Activated T-cell treated with anti-CD3 and anti-CD28 coated beads, Interleukin-2, amount 50 U/mL, for 4 hours (primary cell): ENCODE results near the gene LHFPL6. TPM values are rescaled to one million over a fixed set of nuclear protein-coding genes. Genes with fewer than 3 reads are reported as not detected.

Experiments
- ATAC-seq, 2 donors: fragments of 200-7000 bp; cut with Tn5 transposase; one replicate each; pipeline ENCODE4 v1.10.0; 2021
- DNase-seq: peaks from one replicate; pipeline ENCODE4 v3.0.0-alpha.2; 2020
- H3K27me3 Mint-ChIP-seq: one replicate; pipeline ENCODE4 v1.8.0; 2021; ENCODE audit warnings: low read depth, mixed read lengths
- H3K36me3 Mint-ChIP-seq: one replicate; pipeline ENCODE4 v1.8.0; 2022; ENCODE audit warnings: mixed read lengths; ENCODE audit not compliant: insufficient read depth
- H3K4me1 Mint-ChIP-seq: one replicate; pipeline ENCODE4 v1.8.0; 2021; ENCODE audit warnings: low read depth, mixed read lengths
- H3K4me3 Mint-ChIP-seq: one replicate; pipeline ENCODE4 v1.8.0; 2021; ENCODE audit warnings: mild to moderate bottlenecking, moderate library complexity, mixed read lengths
- H3K9me3 Mint-ChIP-seq: one replicate; pipeline ENCODE4 v1.8.0; 2021; ENCODE audit warnings: mixed read lengths
- total RNA-seq, 3 donors: library from RNA; stranded (reverse); gene quantifications; one replicate each; pipeline ENCODE4 v1.2.1, GENCODE V29; 2021

LHFPL6 gene
- total RNA-seq, 3 donors from 2014 or later = 1.0 to 4.3 (median 4.3) TPM

GRCh38 chr13:39527961-39528660 is 74.9 kb downstream of the LHFPL6 start:
- Mint-ChIP-seq H3K9me3 (no peaks in the 10 kb centered on the region), H3K27me3 (peaks cover 3% of the 10 kb centered on the region), H3K4me1 (no peaks in the 10 kb centered on the region), H3K4me3 (no peak overlapping the region), H3K36me3 (no peaks in the 10 kb centered on the region)
- ATAC-seq = no peak
- no peak for DNase-seq

- no peak overlapping the region for H3K4me3 Mint-ChIP-seq
- ATAC-seq = no peak
- H3K27me3 Mint-ChIP-seq = peaks cover 3% of the 10 kb centered on the region
- H3K36me3 Mint-ChIP-seq = no peaks in the 10 kb centered on the region
- H3K4me1 Mint-ChIP-seq = no peaks in the 10 kb centered on the region
- no peak for DNase-seq
- no peaks in the 10 kb centered on the region for H3K9me3 Mint-ChIP-seq
Observed at GRCh38 chr13:39527301-39527700, 75.7 kb downstream of the LHFPL6 start.

- H3K27me3 Mint-ChIP-seq = peaks cover 3% of the 10 kb centered on the region
- H3K36me3 Mint-ChIP-seq = no peaks in the 10 kb centered on the region
- no peaks in the 10 kb centered on the region for H3K4me1 Mint-ChIP-seq
- H3K9me3 Mint-ChIP-seq = no peaks in the 10 kb centered on the region
- ATAC-seq (no peak), DNase-seq (no peak)
- no peak overlapping the region for H3K4me3 Mint-ChIP-seq
Observed at GRCh38 chr13:39526499-39526898, 76.5 kb downstream of the LHFPL6 start.

- H3K36me3 Mint-ChIP-seq = no peaks in the 10 kb centered on the region
- DNase-seq (no peak), ATAC-seq (no peak)
- no peaks in the 10 kb centered on the region for H3K9me3 Mint-ChIP-seq
- H3K27me3 Mint-ChIP-seq = no peaks in the 10 kb centered on the region
- H3K4me3 Mint-ChIP-seq = no peak overlapping the region
- no peaks in the 10 kb centered on the region for H3K4me1 Mint-ChIP-seq
Observed at GRCh38 chr13:39525506-39525905, 77.5 kb downstream of the LHFPL6 start.

GRCh38 chr13:39524795-39525194 is 78.2 kb downstream of the LHFPL6 start:
- H3K4me3 Mint-ChIP-seq = no peak overlapping the region
- DNase-seq = no peak
- no peaks in the 10 kb centered on the region for H3K27me3 Mint-ChIP-seq
- no peak for ATAC-seq
- no peaks in the 10 kb centered on the region for H3K4me1 Mint-ChIP-seq
- H3K36me3 Mint-ChIP-seq = no peaks in the 10 kb centered on the region
- no peaks in the 10 kb centered on the region for H3K9me3 Mint-ChIP-seq

- ATAC-seq = no peak
- no peaks in the 10 kb centered on the region for H3K36me3 Mint-ChIP-seq
- H3K4me1 Mint-ChIP-seq = no peaks in the 10 kb centered on the region
- DNase-seq = no peak
- no peak overlapping the region for H3K4me3 Mint-ChIP-seq
- H3K9me3 Mint-ChIP-seq = no peaks in the 10 kb centered on the region
- H3K27me3 Mint-ChIP-seq = no peaks in the 10 kb centered on the region
Observed at GRCh38 chr13:39522329-39522728, 80.7 kb downstream of the LHFPL6 start.

GRCh38 chr13:39521701-39522100 is 81.3 kb downstream of the LHFPL6 start:
- Mint-ChIP-seq H3K27me3 (no peaks in the 10 kb centered on the region), H3K4me1 (no peaks in the 10 kb centered on the region), H3K9me3 (no peaks in the 10 kb centered on the region), H3K36me3 (no peaks in the 10 kb centered on the region), H3K4me3 (no peak overlapping the region)
- ATAC-seq = no peak
- no peak for DNase-seq

GRCh38 chr13:39516096-39516495 is 86.9 kb downstream of the LHFPL6 start:
- Mint-ChIP-seq H3K36me3 (no peaks in the 10 kb centered on the region), H3K9me3 (no peaks in the 10 kb centered on the region)

DNA sequence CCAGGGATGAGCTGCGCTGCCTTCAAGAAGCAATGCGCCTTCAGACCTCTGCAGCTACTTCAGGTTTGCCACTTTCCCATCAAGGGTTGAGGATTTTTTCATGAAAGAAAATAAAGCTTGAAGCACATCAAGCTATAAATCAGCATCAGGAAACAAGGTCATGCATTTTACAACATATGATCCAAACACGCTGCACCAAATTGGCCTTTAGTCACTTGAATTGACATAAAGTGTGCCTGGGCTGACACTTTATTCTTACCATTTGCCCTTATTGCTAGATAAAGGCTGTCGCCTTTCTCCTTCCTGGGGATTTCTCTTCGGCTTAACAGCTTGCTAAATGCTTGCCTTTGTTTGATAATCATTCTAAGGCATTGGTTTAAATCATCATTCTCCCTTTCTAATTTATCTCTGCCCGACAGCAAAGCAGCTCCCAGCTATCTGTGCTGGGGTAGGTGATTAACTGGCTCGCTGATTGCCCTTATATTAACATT is 87.7 kb downstream of the LHFPL6 start:
- ATAC-seq (no peak), DNase-seq (no peak)
- no peak overlapping the region for H3K4me3 Mint-ChIP-seq
- H3K36me3 Mint-ChIP-seq = no peaks in the 10 kb centered on the region
- peaks cover 8% of the 10 kb centered on the region for H3K27me3 Mint-ChIP-seq
- no peaks in the 10 kb centered on the region for H3K4me1 Mint-ChIP-seq
- H3K9me3 Mint-ChIP-seq = no peaks in the 10 kb centered on the region

More at GRCh38 chr13:39516096-39516495, 86.9 kb downstream of the LHFPL6 start:
- ATAC-seq = no peak
- Mint-ChIP-seq H3K4me1 (no peaks in the 10 kb centered on the region), H3K4me3 (no peak overlapping the region), H3K27me3 (peaks cover 8% of the 10 kb centered on the region)
- DNase-seq = no peak

GRCh38 chr13:39512687-39513086 is 90.3 kb downstream of the LHFPL6 start:
- Mint-ChIP-seq H3K27me3 (peaks cover 8% of the 10 kb centered on the region), H3K4me1 (no peaks in the 10 kb centered on the region), H3K9me3 (peaks cover 5% of the 10 kb centered on the region), H3K4me3 (no peak overlapping the region), H3K36me3 (no peaks in the 10 kb centered on the region)
- no peak for ATAC-seq
- no peak for DNase-seq

DNA sequence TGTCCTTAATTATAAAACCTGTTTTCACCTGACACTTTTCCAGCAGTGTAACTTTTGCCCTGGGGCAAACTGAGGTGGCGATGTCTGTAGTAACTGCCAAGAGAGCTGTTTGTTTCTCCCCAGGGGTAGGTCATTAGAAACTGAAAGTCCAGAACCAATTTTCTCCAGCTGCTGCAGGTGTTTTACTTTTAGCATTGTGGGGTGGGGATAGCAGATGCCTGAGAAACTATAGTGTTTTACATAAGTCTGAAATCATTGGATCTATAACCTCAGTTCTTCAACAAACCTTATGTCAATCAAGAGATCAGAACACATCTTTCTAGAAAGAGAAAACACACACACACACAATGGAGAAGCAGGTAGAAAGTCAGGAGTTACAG is 92.7 kb downstream of the LHFPL6 start:
- ATAC-seq (no peak), DNase-seq (no peak)
- H3K4me1 Mint-ChIP-seq = no peaks in the 10 kb centered on the region
- peaks cover 8% of the 10 kb centered on the region for H3K27me3 Mint-ChIP-seq
- no peaks in the 10 kb centered on the region for H3K36me3 Mint-ChIP-seq
- H3K4me3 Mint-ChIP-seq = no peak overlapping the region
- H3K9me3 Mint-ChIP-seq = peaks cover 5% of the 10 kb centered on the region

- H3K4me3 Mint-ChIP-seq = no peak overlapping the region
- H3K36me3 Mint-ChIP-seq = no peaks in the 10 kb centered on the region
- peaks cover 8% of the 10 kb centered on the region for H3K27me3 Mint-ChIP-seq
- DNase-seq (no peak), ATAC-seq (no peak)
- H3K9me3 Mint-ChIP-seq = peaks cover 5% of the 10 kb centered on the region
- H3K4me1 Mint-ChIP-seq = no peaks in the 10 kb centered on the region
Observed at GRCh38 chr13:39509616-39510315, 93.2 kb downstream of the LHFPL6 start.

DNA sequence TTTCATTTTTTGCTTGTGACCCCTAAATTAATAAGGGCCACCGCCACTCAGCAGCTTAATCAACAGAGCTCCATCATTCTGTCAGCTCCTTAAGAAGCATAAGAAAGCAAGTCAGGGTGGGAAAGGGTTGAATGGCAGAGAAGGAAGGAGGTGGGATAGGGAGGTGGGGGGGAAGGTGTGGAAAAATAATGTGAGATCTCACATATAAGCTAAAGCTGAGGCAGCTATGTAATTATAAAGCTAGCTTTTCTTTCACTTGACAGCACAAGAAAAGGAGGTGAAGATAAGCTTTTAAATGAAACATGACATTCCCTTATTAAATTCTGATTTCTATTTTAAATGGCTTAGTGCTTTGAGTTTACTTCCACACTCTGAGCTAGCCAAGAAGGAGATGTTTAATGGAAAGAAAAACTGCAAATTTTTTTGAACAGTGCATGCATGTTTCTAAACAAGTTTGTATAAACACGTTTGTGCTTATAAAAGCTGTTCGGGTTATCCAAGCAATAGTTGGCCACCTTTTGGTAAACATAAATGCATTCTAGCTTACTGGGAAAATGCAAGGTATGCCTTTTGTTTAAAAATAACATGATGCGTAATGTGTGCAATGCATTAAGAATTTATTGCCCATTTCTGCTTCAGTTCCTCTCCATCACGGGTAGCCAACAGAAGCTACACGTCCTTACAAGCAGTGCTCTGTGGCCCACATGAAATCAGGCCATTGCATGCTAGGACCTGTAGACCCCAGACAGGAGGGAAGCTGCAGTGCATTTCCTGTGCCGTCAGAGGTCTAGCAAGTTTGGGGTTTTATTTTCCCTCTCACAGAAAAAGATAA is 96.2 kb downstream of the LHFPL6 start:
- Mint-ChIP-seq H3K4me1 (no peaks in the 10 kb centered on the region), H3K36me3 (no peaks in the 10 kb centered on the region), H3K4me3 (no peak overlapping the region), H3K9me3 (peaks cover 5% of the 10 kb centered on the region), H3K27me3 (no peaks in the 10 kb centered on the region)
- ATAC-seq (no peak), DNase-seq (no peak)

DNA sequence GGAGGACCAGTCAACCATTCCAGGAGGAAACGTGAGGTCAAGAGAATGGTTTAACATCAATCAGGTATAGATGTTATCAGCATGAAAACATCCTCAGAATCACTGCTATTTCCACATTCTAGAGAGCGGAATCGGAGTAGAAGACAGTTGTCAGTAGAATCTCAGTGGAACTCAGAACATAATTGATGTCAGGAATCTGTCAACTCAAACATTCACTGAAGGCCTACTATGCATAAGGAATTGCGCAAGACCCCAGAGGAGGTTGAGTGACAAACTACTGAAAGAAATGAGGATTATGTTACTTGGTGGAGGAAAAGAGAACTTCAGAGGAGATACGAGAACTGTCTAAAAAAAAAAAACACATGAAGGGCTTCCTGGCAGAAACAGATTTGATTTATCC is 97.8 kb downstream of the LHFPL6 start:
- no peak for DNase-seq
- Mint-ChIP-seq H3K36me3 (no peaks in the 10 kb centered on the region), H3K27me3 (no peaks in the 10 kb centered on the region), H3K4me3 (no peak overlapping the region), H3K4me1 (no peaks in the 10 kb centered on the region), H3K9me3 (peaks cover 5% of the 10 kb centered on the region)
- ATAC-seq = no peak
